ENCODE results near the gene GNAS.

- TF ChIP-seq, protein P1, sequence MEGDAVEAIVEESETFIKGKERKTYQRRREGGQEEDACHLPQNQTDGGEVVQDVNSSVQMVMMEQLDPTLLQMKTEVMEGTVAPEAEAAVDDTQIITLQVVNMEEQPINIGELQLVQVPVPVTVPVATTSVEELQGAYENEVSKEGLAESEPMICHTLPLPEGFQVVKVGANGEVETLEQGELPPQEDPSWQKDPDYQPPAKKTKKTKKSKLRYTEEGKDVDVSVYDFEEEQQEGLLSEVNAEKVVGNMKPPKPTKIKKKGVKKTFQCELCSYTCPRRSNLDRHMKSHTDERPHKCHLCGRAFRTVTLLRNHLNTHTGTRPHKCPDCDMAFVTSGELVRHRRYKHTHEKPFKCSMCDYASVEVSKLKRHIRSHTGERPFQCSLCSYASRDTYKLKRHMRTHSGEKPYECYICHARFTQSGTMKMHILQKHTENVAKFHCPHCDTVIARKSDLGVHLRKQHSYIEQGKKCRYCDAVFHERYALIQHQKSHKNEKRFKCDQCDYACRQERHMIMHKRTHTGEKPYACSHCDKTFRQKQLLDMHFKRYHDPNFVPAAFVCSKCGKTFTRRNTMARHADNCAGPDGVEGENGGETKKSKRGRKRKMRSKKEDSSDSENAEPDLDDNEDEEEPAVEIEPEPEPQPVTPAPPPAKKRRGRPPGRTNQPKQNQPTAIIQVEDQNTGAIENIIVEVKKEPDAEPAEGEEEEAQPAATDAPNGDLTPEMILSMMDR (IDR thresholded peaks at IDR 0.05), result no peak
- no peak for TF ChIP-seq POLR2A (IDR thresholded peaks at IDR 0.05)
Observed at GRCh38 chr20:58959652-58960051, 107.1 kb downstream of the GNAS start.

All from right lobe of liver (tissue), 4 donors.